GM10847 (cell line): Measurements from ENCODE around the gene ATP8A2.

Source experiments
- POLR2A ChIP-seq: IDR thresholded peaks from 2 replicates; pipeline ENCODE4 v1.6.1; 2011; ENCODE audit not compliant: insufficient read length; ENCODE audit errors: extremely low read depth

Gene ATP8A2

GRCh38 chr13:25421612-25422011 lies 49.8 kb downstream of the ATP8A2 start:
- no peak for TF ChIP-seq POLR2A

- TF ChIP-seq POLR2A, result no peak
Observed at GRCh38 chr13:25422153-25422552, 50.4 kb downstream of the ATP8A2 start.

DNA sequence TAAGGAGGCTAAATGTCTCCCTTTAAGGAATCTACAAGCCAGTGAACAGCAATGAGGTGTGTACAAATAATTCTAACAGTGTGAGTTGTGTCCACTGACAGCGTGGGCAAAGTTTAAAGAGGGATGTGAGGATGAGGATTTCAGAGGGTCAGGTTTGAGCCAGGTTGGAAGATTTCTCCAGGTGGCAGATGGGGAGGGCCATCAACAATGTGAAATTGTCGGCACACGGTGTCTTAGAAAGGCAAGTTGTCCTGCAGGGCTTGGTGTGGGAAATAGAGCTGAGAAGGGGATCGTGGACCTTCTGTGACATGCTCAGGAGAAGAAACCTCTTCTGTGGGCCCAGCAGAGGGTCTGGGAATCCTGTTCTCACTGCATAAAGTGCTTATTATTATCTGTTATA lies 52.1 kb downstream of the ATP8A2 start:
- no peak for TF ChIP-seq POLR2A

DNA sequence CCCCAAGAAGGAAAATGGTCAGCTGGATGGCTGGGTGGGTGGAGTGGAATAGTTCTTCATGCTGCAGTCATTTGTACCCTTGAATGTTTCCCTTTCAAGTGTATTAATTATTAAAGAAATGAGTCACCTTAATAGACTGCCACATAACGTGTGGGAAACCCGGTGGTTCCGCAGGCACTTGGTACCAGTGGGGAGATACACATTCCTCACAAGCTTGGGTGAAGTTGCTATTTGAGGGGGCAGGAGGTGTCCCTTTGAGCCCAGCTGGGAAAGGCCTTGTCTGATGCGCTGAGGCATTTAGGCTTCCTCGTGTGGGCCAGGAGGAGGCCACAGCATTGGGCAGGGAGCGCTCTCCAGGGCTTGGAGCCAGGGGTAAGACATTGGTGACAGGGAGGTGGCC lies 57.7 kb downstream of the ATP8A2 start:
- TF ChIP-seq POLR2A, result no peak

DNA sequence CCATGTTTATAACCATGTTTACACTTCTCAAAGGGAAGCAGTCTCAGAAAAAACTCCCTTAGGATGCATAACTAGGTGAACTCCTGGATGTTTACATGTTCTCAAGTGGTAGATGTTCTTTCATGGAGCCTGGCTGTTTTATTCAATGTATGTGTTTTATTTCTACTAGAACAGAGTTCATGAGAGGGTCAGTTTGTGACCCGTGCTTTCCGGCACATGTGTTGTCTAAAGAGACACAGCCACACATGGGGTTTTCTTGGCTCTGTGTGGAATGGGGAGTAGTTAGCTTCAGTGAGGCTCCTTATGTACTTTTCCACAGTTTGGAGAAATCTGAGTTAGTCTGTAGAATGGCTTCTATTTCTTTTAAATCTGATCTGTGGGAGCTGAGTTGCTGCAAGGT lies 60.9 kb downstream of the ATP8A2 start:
- TF ChIP-seq POLR2A, result no peak

DNA sequence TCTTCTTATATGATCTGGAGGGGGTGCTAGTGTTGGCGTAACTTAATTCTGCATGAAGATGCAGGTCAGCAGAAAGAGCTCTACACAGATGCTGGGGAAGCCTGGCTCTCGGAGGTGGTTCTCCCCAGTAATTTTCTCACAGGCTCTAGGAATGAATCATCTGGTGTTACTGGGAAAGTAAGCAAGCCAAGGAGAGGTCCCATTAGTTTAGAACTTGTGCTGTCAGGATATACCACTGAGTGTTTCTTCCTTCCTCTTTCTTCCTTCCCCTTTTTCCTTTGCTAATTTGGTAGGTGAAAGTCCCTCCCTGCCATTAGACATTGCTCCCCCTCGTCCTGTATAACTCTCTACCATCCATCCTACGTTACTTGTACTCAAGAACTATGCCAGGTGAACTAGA lies 68.3 kb downstream of the ATP8A2 start:
- no peak for TF ChIP-seq POLR2A

DNA sequence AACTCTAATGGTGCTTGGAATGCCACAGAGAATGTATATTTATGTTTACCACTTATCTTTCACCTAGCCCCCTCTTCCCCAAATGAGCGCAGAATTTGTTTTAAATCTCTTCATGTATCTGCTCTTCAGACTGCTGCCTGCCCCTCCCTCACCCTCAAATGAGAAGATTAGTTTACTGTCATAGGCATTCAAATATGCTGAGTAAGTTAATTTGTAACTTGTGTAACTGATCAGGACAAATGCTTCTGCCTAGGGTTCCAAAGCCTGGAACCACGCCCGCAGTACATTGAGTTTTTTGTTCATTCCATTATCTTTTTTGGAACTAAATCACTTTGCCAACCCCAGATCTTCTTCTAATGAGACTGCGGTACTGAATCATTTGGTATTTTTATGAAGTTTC lies 74.5 kb downstream of the ATP8A2 start:
- no peak for TF ChIP-seq POLR2A

DNA sequence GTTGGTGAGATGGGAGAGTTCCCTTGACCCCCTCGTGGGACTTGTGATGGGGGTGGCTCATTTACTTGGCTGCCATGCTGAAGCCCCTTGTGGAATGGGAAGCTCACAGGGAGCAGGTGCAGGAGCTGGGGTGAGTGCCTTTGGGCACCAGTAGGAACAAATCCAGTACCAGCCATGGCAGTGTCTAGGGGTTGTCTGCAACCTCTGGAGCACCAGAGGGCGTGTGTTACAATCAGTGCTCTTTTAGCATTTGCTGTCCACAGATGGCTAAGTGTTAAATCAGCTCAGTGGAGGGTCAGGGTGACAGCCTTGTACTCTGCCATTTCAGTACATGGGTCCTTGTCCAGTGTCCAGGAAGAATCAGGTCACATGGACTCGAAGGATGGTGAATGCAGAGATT lies 75.6 kb downstream of the ATP8A2 start:
- TF ChIP-seq POLR2A, result no peak

GRCh38 chr13:25453850-25454365 lies 82.1 kb downstream of the ATP8A2 start:
- TF ChIP-seq POLR2A, result no peak

- no peak for TF ChIP-seq POLR2A
Observed at GRCh38 chr13:25455146-25455545, 83.4 kb downstream of the ATP8A2 start.

DNA sequence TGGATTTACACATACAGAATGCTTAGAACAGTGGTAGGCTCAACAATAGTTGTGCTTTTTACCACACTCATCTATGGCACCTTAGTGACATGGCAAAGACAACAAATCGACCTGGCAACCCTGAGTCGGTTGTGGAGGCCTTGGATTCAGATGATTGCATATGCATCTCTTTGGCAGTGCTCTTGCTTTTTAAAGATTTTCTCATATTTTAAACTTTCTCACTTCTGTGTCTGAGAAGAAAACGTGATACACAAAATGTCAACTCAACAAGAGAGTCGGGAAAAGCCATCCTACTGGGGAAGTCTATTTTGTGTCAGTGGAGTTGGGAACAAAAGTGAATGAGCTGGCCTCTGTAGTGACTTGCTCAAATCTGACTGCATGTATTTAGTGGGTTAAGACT lies 85.8 kb downstream of the ATP8A2 start:
- TF ChIP-seq POLR2A, result no peak

GRCh38 chr13:25462301-25463125 lies 90.7 kb downstream of the ATP8A2 start:
- no peak for TF ChIP-seq POLR2A

GRCh38 chr13:25463496-25463895 lies 91.7 kb downstream of the ATP8A2 start:
- no peak for TF ChIP-seq POLR2A

DNA sequence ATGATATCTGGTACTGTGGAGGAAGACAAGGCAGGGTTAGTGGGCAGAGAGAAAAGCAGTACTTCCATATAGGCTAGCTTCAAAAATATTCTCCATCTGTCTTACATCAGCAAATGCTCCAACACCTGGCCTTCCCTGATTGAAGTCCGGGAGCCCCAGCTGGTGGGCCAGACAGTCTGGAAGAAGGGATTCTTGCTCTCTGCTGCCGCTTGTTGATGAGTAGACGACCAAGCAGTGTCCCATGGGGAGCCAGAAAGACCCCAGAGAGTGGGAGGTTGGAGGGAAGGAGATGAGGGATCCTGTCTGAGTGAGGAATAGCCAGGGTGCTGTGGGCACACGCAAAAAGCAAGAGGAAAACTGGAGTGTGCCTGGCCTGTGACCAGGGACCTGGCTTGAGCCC lies 95.1 kb downstream of the ATP8A2 start:
- TF ChIP-seq POLR2A, result no peak

DNA sequence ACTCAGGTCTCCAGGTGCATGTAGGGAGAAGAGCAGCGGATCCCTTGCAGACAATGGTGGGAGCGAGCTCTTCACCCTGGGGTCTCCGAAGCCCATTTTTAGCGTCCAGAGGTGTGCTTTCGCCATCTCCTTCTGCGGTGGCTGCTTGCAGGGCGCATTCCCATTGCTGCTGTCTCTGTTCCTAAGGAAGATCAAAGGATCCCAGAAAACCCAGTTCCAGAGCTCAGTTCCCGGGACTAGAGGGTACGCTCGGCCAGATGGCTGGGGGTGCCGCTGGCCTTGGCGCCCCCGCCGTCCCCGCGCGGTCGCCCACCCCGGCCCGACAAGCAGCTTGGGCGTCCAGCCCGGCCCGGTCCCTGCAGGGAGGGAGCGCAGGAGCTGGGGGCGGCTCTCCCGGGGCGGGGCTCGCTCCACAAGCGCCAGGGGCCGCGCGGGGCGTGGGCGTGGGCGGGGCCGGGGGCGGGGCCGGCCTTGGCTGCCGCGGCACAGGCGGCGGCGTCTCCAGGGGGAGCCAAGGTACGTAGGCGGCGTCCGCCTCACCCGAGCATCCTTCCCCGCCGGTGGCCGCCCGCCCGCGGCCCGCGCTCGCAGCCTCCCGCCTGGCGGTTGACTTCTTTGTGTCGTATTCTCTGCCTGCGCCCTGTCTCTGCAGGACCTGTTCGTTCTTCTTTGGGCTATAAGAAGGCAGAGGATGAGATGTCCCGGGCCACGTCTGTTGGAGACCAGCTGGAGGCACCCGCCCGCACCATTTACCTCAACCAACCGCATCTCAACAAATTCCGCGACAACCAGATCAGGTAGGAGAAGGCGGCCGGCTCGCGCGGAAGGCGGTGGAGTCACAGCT lies 96.8 kb downstream of the ATP8A2 start:
- no peak for TF ChIP-seq POLR2A

- no peak for TF ChIP-seq POLR2A
Observed at GRCh38 chr13:25469169-25469525, 97.4 kb downstream of the ATP8A2 start.
